HG02981 (cell line): ENCODE measurements around the gene INPP4A.
"Not testable (repeated sequence)": the region's sequence is repeated elsewhere in the genome, so short reads cannot be mapped to it uniquely, and the experiment has no call there.

Experiments
- ATAC-seq: cut with Tn5 transposase; IDR thresholded peaks from one replicate; pipeline ENCODE4 v1.9.1; 2021; ENCODE audit warnings: mild to moderate bottlenecking, moderate library complexity; ENCODE audit not compliant: unreplicated experiment

INPP4A gene

GRCh38 chr2:98435670-98436069 lies 9.0 kb upstream of the INPP4A start:
- ATAC-seq, result not testable (repeated sequence)

DNA sequence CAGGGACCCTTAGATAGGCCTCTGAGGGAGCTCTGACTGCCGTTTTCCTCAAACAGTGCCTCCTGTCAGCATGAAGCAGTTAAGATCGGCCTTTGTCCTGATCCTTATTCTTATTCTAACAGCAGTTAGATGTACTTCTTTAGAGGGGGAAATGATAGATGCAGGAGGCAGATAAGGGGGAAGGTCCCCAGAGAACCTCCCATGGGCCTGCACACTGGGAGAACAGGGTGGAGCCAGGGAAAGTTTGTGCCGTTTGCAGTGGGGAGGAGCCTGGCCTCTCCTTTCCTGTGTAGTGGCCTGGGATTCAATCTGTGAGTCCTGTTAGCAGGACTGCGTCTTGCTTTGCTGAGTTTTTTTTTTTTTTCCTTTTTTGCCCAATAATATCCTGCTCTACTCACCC lies 7.9 kb upstream of the INPP4A start:
- no peak for ATAC-seq

DNA sequence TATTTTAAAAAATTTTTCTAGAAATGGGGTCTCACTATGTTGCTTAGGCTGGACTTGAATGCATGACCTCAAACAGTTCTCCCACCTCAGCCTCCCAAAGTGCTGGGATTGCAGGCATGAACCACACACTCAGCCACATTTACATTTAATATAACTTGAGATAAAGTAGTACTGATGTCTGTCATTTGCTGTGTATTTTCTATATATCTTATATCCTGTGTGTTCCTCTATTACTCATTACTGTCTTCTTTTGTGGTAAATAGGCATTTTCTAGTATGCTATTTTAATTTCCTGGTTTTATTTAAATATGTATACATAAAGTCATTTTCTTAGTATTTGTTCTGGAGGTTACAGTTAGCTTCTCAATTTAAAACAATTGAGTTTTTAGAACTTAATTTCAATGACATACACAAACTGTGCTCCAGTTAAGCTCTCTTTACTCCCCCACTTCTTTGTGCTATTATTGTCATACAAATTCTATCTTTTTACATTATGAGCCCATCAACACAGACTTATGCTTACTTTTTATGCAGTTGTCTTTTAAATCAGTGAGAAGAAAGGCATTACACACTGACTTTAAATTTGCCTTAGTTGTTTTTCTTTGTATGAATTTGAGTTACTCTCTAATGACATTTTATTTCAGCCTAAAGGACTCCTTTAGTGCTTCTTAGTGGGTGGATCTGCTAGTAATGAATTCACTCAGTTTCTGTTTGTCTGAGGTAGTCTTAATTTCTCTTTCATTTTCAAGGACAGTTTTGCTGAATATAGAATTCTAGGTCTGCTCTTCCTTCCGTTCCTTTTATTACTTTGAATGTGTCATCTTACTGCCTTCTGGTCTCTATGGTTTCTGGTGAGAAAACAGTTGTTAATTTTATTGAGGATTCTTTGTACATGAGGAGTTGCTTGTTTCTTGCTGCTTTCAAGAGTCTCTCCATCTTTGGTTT lies 6.2 kb upstream of the INPP4A start:
- ATAC-seq, result peak; percentile 97

GRCh38 chr2:98441706-98442450 lies 2.8 kb upstream of the INPP4A start:
- no peak for ATAC-seq

GRCh38 chr2:98442488-98442887 lies 2.2 kb upstream of the INPP4A start:
- no peak for ATAC-seq

DNA sequence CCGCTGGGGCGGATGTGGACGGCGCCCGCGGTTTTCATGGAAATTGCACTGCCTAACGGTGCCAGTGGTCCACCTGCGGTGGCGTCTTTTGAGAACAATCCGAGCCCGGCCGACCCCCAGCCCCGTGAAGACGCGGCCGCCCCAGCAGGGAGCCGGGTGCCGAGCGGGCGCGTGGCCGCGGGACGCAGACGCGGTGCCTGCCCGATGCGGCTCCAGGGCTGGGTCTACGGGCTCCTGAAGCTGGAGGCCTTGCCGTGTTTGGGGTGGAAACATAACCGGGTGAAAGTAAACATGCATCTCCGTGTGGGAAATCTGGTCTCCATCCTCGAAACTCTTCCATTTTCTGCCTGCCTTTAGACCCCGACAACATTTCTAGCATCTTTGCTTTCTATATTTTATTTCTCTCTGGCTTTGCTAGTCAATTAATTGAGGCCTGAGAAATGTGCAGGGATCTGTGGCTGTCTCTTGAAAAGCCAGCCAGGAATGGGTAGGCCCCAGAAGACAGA lies 572 bp downstream of the INPP4A start:
- ATAC-seq, result no peak

DNA sequence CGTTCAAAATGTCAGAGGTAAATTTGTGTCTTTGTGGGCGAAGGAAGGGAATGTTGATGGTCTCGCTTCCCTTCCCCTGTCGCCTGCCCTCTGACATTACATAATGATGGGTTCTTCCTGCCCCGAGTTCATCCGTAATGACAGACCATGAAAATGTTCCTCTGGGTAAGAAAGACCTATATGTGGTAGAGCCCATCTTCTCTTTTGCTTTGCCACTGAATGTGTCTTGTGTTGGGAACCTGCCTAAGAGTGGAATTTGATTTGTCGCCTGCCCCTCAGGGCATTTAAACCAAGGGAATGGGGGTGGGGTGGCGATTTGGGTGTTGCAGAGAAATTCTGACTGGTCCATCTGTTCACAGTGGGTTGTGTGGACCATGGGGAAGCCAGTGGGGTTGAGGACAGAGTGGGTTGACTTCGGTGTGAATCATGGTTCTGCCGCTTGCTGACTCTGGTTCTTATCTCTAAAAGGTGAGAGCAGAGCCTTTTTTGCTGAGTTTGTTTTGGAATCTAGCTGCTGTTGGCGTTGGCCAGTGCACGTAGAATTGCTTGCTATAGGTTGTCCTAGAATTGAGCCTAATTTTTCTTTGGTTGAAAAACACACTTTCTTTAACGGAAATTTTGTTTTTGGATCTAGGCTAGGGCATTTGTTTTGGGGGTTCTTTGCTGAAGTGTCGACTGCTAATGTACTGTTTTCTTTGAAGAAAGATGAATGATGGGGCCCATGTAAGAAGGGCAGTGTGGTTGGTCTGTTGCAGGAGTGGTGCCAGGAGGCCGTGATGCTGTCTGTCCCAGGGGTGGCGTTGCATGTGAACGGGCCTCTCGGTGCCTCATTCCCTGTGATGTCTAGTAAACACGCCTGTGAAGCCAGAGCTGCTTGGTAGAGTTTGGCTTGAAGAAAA lies 1.3 kb downstream of the INPP4A start:
- ATAC-seq, result no peak

DNA sequence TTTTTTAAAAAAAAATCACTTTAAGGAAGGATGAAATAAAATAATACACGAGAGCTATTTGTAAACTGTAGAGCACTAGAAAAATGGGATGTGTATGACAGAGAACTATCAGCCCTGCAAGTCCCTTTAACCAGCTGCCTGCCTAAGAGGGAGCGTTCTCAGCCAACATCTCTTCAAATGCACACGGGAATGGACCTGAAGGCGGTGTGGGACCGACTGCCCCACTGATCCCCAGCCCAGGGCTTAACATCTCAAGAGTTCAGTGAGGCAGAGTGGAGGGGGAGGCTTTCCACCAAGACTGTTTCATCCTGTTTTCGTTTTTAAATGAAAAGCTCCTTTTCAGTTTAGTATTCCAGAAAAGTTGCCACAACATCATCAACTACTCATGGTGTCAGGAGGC lies 2.2 kb downstream of the INPP4A start:
- no peak for ATAC-seq

DNA sequence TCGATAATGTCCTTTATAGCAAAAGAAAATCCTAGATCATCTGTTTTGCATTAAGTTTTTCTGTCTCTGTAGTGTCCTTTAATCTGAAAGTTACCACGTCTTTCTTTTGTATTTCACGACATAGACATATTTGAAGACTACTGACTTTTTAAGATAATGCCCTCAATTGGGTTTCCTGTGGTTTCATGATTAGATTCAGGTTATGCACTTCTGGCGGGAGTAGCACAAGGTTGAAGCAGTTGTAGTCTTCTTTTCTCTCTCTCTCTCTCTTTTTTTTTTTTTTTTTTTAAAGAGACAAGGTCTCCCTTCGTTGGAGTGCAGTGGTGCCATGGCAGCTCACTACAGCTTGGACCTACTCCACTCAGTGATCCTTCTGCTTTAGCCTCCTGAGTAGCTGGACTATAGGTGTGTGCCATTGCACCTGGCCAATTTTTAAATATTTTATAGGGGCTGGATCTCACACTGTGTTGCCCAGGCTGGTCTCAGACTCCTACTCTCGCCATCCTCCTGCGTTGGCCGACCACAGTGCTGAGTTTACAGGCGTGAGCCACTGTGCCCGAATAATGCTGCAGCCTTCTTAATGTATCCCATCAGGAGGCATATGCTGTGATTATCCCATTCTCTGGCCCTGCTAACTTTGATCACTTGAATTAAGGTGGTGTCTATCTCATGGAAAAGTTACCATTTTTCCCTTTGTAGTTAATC lies 3.9 kb downstream of the INPP4A start:
- no peak for ATAC-seq

DNA sequence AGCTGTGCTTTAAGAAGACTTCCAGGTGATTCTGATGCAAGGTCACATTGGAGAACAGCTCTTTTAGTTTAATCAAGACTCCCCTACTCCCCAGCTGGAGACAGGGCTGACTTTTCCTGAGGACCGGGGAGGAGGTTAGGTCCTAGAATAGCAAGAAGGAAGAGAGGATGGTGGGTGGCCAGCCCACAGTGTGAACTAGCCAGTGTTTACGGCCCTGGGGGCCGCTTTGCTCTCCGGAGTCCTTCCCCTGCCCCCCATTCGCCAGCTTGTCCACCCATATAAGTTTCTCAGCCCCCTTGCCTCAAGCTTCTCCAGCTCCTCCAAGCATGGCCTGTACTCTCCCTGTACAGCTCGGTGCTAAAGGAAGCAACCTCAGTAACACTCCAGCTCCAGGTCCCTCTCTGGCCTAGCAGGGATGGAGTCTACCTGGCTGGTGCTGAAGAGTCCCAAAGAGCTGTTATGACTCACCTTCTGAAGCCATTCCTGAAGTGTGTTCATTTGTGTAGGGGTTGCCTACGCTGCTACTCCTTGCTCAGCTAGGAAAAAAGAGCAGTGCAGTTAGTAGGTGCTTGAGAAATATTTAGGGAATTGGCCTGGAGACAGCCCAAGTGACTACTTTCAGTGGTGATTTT lies 7.9 kb downstream of the INPP4A start:
- ATAC-seq, result no peak

DNA sequence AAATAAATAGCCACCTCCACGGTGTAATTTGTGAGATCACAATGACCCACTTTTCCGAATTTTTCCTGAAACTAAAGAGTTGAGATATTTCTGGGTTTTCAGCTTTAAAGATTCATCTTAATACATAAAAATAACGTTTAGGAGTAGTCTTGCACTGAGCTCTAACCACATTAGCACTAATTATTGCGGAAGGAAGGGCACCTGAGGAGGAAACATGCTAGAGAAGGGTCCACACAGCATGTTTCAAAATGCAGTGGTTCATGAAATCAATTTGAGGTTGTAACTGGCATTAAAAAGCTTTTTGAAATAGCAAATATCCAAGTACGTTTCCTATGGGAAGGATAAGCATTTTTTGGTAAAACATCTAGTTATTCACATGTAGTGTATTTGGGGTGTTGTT lies 8.4 kb downstream of the INPP4A start:
- no peak for ATAC-seq

DNA sequence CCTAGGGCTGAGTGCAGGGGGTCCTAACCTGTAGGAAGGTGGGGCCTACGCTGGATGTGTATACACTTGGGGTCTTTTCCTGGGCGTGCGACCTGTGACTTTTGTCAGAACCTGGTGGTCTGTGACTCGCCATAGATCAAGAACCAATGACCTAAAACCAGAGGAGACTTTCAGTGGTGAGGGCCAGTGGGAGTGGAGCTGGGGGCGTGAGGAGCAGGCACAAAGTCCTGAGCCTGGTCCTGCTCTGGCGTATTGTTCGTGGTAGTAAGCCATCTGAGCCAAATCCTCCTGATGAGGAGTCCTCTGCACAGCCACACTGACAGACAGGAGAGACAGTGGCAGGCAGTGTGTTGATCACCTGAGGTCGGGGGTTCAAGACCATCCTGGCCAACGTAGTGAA lies 8.9 kb downstream of the INPP4A start:
- no peak for ATAC-seq

GRCh38 chr2:98454073-98454472 lies 9.4 kb downstream of the INPP4A start:
- no peak for ATAC-seq

- ATAC-seq, result no peak
These were observed 10.0 kb downstream of the INPP4A start for GRCh38 chr2:98454500-98455235.

- peak; percentile 50 for ATAC-seq
These were observed 10.9 kb downstream of the INPP4A start for GRCh38 chr2:98455494-98455976.

- ATAC-seq, result no peak
These were observed 12.5 kb downstream of the INPP4A start for GRCh38 chr2:98457045-98457696.

GRCh38 chr2:98458207-98458606 lies 13.5 kb downstream of the INPP4A start:
- no peak for ATAC-seq

- no peak for ATAC-seq
These were observed 14.2 kb downstream of the INPP4A start for GRCh38 chr2:98458667-98459380.
